Right lobe of liver (tissue), 6 donors: Measurements from ENCODE around the gene CSH2. TPM values are rescaled to one million over a fixed set of nuclear protein-coding genes. Genes with fewer than 3 reads are reported as not detected.

Source experiments
- ATAC-seq, 4 donors: fragments of 200-7000 bp; cut with Tn5 transposase; one replicate each; pipeline ENCODE4 v1.9.1; 2020; ENCODE audit warnings: mild to moderate bottlenecking in 4 of 4, moderate library complexity in 4 of 4
- DNase-seq, 3 donors: peaks; one replicate each; pipeline ENCODE4 v3.0.0-alpha.2; 2020
- H3K27ac ChIP-seq, 3 donors: fragments of 200-600 bp; one replicate each; pipeline ENCODE4 v1.8.0; 2022
- H3K27me3 ChIP-seq, 2 donors: fragments of 200-600 bp; one replicate each; pipeline ENCODE4 v1.8.0; 2022
- H3K36me3 ChIP-seq, 4 donors: fragments of 200-600 bp; sonication (generic) in 1 of 4; one replicate each; pipeline versions ENCODE4 v1.5.1 to v1.8.0; 2017 to 2022; ENCODE audit warnings: control low read depth in 1 of 4
- H3K4me1 ChIP-seq, 4 donors: fragments of 200-600 bp; sonication (generic) in 1 of 4; one replicate each; pipeline versions ENCODE4 v1.5.1 to v1.8.0; 2017 to 2022; ENCODE audit warnings: control low read depth in 1 of 4
- H3K4me3 ChIP-seq, 3 donors: fragments of 200-600 bp; one replicate each; pipeline ENCODE4 v1.8.0; 2022
- H3K9me3 ChIP-seq, 4 donors: fragments of 200-600 bp; sonication (generic) in 1 of 4; one replicate each; pipeline versions ENCODE4 v1.5.1 to v1.8.0; 2017 to 2022; ENCODE audit warnings: control low read depth in 1 of 4
- CTCF ChIP-seq, 4 donors: fragments of 200-600 bp in 3 of 4; fragments of 450-650 bp in 1 of 4; IDR thresholded peaks; one replicate each; pipeline versions ENCODE4 v1.5.1 to v1.8.0; 2016 to 2022; ENCODE audit warnings: antibody characterized with exemption in 4 of 4, mild to moderate bottlenecking in 2 of 4
- POLR2A ChIP-seq: fragments of 450-650 bp; IDR thresholded peaks from one replicate; pipeline ENCODE4 v1.6.1; 2017; ENCODE audit warnings: antibody characterized with exemption, mild to moderate bottlenecking
- WGBS: methylation state at CpG from one replicate; pipeline ENCODE4 v1.1.6; 2018; ENCODE audit warnings: low coverage, low lambda C conversion rate; ENCODE audit not compliant: insufficient coverage; ENCODE audit errors: missing lambda C conversion rate; 5-methylcytosine and 5-hydroxymethylcytosine counted together
- intact Hi-C, 2 donors: fragments of 100-400 bp; cut with DNase I; formaldehyde crosslinking; loops; one replicate each; pipeline versions ENCODE4 v1.11.2 to v1.14.1; 2022
- total RNA-seq, 6 experiments: library from RNA; depleted of rRNA in 2 of 6; stranded (reverse); fragments of >200 nt in 2 of 6; fragmentation: NEBNext Ultra II Directional in 3 of 6; extraction: Animal tissue kit (Norgen Biotek cat#: 25700) in 3 of 6; gene quantifications; one replicate each; pipeline versions ENCODE4 v1.1.0 to v1.2.4, GENCODE V29; 2016 to 2023
- donor health status: DM: no; HTN: yes; CAD: no.
- donor health status: DM: no; HTN: no; CAD: no.
- donor health status: DM: no; HTN: no; CAD: no.
- donor health status: DM: no; HTN: yes; CAD: no.
- donor health status: DM: no; HTN: yes; CAD: no.

Gene CSH2
- total RNA-seq, 6 experiments from 2014 or later: not detected

GRCh38 chr17:63827801-63828221 lies 45.7 kb downstream of the CSH2 start:
- no peaks in the 10 kb centered on the region for H3K9me3 ChIP-seq
- intact Hi-C loops: no loop called here
- no peaks in the 10 kb centered on the region for H3K27me3 ChIP-seq
- 0% methylated on average over 15 of the region's 19 CpGs for WGBS
- H3K4me1 ChIP-seq: peaks cover 0 to 24% (median 5%) of the 10 kb centered on the region in 4 donors
- H3K27ac ChIP-seq: peak overlapping the region; percentile 89 to 96 (median 92)
- DNase-seq: no peak
- no peak for TF ChIP-seq POLR2A
- TF ChIP-seq CTCF (IDR thresholded peaks at IDR 0.05): no peak
- ATAC-seq: no peak
- peak overlapping the region; percentile 82 to 98 (median 95) for H3K4me3 ChIP-seq
- peaks cover 6 to 65% (median 30%) of the 10 kb centered on the region in 4 donors for H3K36me3 ChIP-seq

- 0% methylated on average over 36 of the region's 58 CpGs for WGBS
- intact Hi-C loops: no loop called here
- Histone ChIP-seq H3K4me1 (peaks cover 0 to 24% (median 5%) of the 10 kb centered on the region in 4 donors), H3K9me3 (no peaks in the 10 kb centered on the region), H3K27me3 (no peaks in the 10 kb centered on the region), H3K27ac (peak within 1 kb of the TSS; percentile 89 to 96 (median 92)), H3K36me3 (peaks cover 6 to 65% (median 29%) of the 10 kb centered on the region in 4 donors), H3K4me3 (peak within 1 kb of the TSS; percentile 82 to 98 (median 95))
- ATAC-seq (peak; percentile 91 to 95 (median 94)), DNase-seq (peak; percentile 95 to 97 (median 97))
- TF ChIP-seq CTCF (IDR thresholded peaks at IDR 0.05) (peak in 3 of 4 donors; percentile 37 to 54 (median 42)), POLR2A (peak; percentile 66)
These were observed 46.3 kb downstream of the CSH2 start, which contains the start of the genes FTSJ3 and PSMC5 for GRCh38 chr17:63827002-63827800. Gene FTSJ3 (minus strand): TSS chr17:63827663. CDS start chr17:63826902, 761 bp downstream. Gene PSMC5 (plus strand): TSS chr17:63827431. CDS start chr17:63827491, 60 bp downstream.

- Histone ChIP-seq H3K27ac (peak overlapping the region; percentile 89 to 96 (median 92)), H3K9me3 (no peaks in the 10 kb centered on the region), H3K4me3 (peak overlapping the region; percentile 82 to 98 (median 95)), H3K4me1 (peaks cover 0 to 24% (median 5%) of the 10 kb centered on the region in 4 donors), H3K36me3 (peaks cover 0 to 65% (median 27%) of the 10 kb centered on the region in 4 donors), H3K27me3 (no peaks in the 10 kb centered on the region)
- DNase-seq (no peak), ATAC-seq (peak; percentile 1 to 11 (median 8))
- TF ChIP-seq POLR2A: no peak
- no peak for TF ChIP-seq CTCF (IDR thresholded peaks at IDR 0.05)
- WGBS: 0% methylated on average over 5 of the region's 31 CpGs
- intact Hi-C loops: no loop called here
These were observed 46.9 kb downstream of the CSH2 start for GRCh38 chr17:63826468-63827001.

GRCh38 chr17:63824362-63824761 lies 49.1 kb downstream of the CSH2 start:
- Histone ChIP-seq H3K27ac (no peak overlapping the region), H3K4me1 (peaks cover 0 to 29% (median 6%) of the 10 kb centered on the region in 4 donors), H3K27me3 (no peaks in the 10 kb centered on the region), H3K9me3 (no peaks in the 10 kb centered on the region), H3K36me3 (peaks cover 0 to 63% (median 30%) of the 10 kb centered on the region in 4 donors), H3K4me3 (no peak overlapping the region)
- TF ChIP-seq POLR2A: no peak
- TF ChIP-seq CTCF (IDR thresholded peaks at IDR 0.05): no peak
- DNase-seq: no peak
- 94% methylated on average over 9 of the region's 9 CpGs for WGBS
- ATAC-seq: no peak
- intact Hi-C loops: no loop called here
